Hepatocyte (in vitro differentiated cells): ENCODE data around the gene CNTN4. TPM values are rescaled to one million over a fixed set of nuclear protein-coding genes. Genes with fewer than 3 reads are reported as not detected.

ENCODE experiments used
- DNase-seq: peaks from one replicate; pipeline ENCODE4 v3.0.0-alpha.2; 2016; ENCODE audit warnings: low spot score
- H2AFZ ChIP-seq: fragments of 200-600 bp; sonication (generic); 2 replicates; pipeline ENCODE4 v1.6.0; 2016; ENCODE audit warnings: antibody characterized with exemption, mild to moderate bottlenecking
- H3K27ac ChIP-seq: fragments of 200-600 bp; sonication (generic); 2 replicates; pipeline ENCODE4 v1.5.1; 2016; ENCODE audit warnings: mild to moderate bottlenecking
- H3K27me3 ChIP-seq: fragments of 200-600 bp; sonication (generic); 2 replicates; pipeline ENCODE4 v1.6.1; 2016
- H3K36me3 ChIP-seq: fragments of 200-600 bp; sonication (generic); replicated peaks from 2 replicates; pipeline ENCODE4 v1.5.1; 2016; ENCODE audit warnings: low read depth; ENCODE audit not compliant: insufficient read depth
- H3K4me1 ChIP-seq: fragments of 200-600 bp; sonication (generic); 2 replicates; pipeline ENCODE4 v1.5.1; 2016; ENCODE audit warnings: mild to moderate bottlenecking, moderate library complexity; ENCODE audit not compliant: insufficient read depth
- H3K4me2 ChIP-seq: fragments of 200-600 bp; sonication (generic); 2 replicates; pipeline ENCODE4 v1.6.0; 2016
- H3K4me3 ChIP-seq: fragments of 200-600 bp; sonication (generic); 2 replicates; pipeline ENCODE4 v1.5.1; 2016; ENCODE audit warnings: mild to moderate bottlenecking
- H3K79me2 ChIP-seq: fragments of 200-600 bp; sonication (generic); 2 replicates; pipeline ENCODE4 v1.6.0; 2017; ENCODE audit warnings: mild to moderate bottlenecking
- H3K9me2 ChIP-seq: fragments of 200-600 bp; sonication (generic); replicated peaks from 2 replicates; pipeline ENCODE4 v1.6.0; 2017; ENCODE audit warnings: mild to moderate bottlenecking; ENCODE audit not compliant: insufficient read depth
- H3K9me3 ChIP-seq: fragments of 200-600 bp; sonication (generic); 2 replicates; pipeline ENCODE4 v1.5.1; 2016; ENCODE audit warnings: low read depth, mild to moderate bottlenecking
- H4K20me1 ChIP-seq: fragments of 200-600 bp; sonication (generic); 2 replicates; pipeline ENCODE4 v1.6.0; 2016; ENCODE audit warnings: mild to moderate bottlenecking; ENCODE audit not compliant: insufficient read depth, poor library complexity, severe bottlenecking
- CTCF ChIP-seq: fragments of 200-600 bp; sonication (generic); IDR thresholded peaks from 2 replicates; pipeline ENCODE4 v1.5.1; 2016; ENCODE audit warnings: antibody characterized with exemption, mild to moderate bottlenecking; ENCODE audit not compliant: poor library complexity
- EZH2 ChIP-seq: fragments of 200-600 bp; sonication (generic); IDR thresholded peaks from 2 replicates; pipeline ENCODE4 v1.6.1; 2016; ENCODE audit warnings: antibody characterized with exemption, mild to moderate bottlenecking, borderline replicate concordance
- EZH2phosphoT487 ChIP-seq: fragments of 200-600 bp; sonication (generic); IDR thresholded peaks from one replicate; pipeline ENCODE4 v1.6.1; 2018; ENCODE audit warnings: antibody characterized with exemption, mild to moderate bottlenecking, low read depth, moderate library complexity; ENCODE audit not compliant: unreplicated experiment, severe bottlenecking
- WGBS: methylation state at CpG from one replicate; pipeline ENCODE4 v1.1.6; 2016; ENCODE audit warnings: low lambda C conversion rate; ENCODE audit errors: missing lambda C conversion rate; 5-methylcytosine and 5-hydroxymethylcytosine counted together
- polyA plus RNA-seq: library from polyadenylated mRNA; unstranded; fragments of >200 nt; fragmentation: Nextera tagmentation; extraction: Ambion mirVana; gene quantifications from 2 replicates; pipeline ENCODE4 v1.2.1, GENCODE V29; 2016
- total RNA-seq: library from RNA; depleted of rRNA; stranded (reverse); fragments of >200 nt; gene quantifications from 2 replicates; pipeline ENCODE4 v1.2.3, GENCODE V29; 2014

CNTN4 gene
- total and polyA plus RNA-seq, 2 experiments from 2014 or later: 17.6 to 30.3 TPM

GRCh38 chr3:2856138-2857133, 757.8 kb downstream of the CNTN4 start:
- Histone ChIP-seq H3K27ac (no peak overlapping the region), H4K20me1 (no peaks in the 10 kb centered on the region), H3K9me2 (no peaks in the 10 kb centered on the region), H3K36me3 (no peaks in the 10 kb centered on the region), H3K4me2 (no peak overlapping the region), H3K27me3 (no peaks in the 10 kb centered on the region), H3K4me3 (no peak overlapping the region), H3K4me1 (no peaks in the 10 kb centered on the region), H3K9me3 (no peaks in the 10 kb centered on the region), H2AFZ (no peak overlapping the region), H3K79me2 (no peaks in the 10 kb centered on the region)
- DNase-seq: no peak
- TF ChIP-seq EZH2 (no peak), EZH2phosphoT487 (no peak), CTCF (no peak)
- WGBS: 67% methylated on average over 12 of the region's 12 CpGs

- H3K4me3 ChIP-seq: no peak overlapping the region
- whole genome bisulfite sequencing: 95% methylated on average over 2 of the region's 2 CpGs
- no peak for DNase-seq
Measured at GRCh38 chr3:2860626-2861025, 762.0 kb downstream of the CNTN4 start.

GRCh38 chr3:2861120-2861519, 762.5 kb downstream of the CNTN4 start:
- H3K27me3 ChIP-seq: no peaks in the 10 kb centered on the region
- TF ChIP-seq EZH2 (no peak), EZH2phosphoT487 (no peak), CTCF (no peak)
- no peaks in the 10 kb centered on the region for H3K79me2 ChIP-seq
- H2AFZ ChIP-seq: no peak overlapping the region
- peaks cover 11% of the 10 kb centered on the region for H3K4me1 ChIP-seq
- H3K9me3 ChIP-seq: no peaks in the 10 kb centered on the region
- H4K20me1 ChIP-seq: no peaks in the 10 kb centered on the region
- H3K9me2 ChIP-seq: no peaks in the 10 kb centered on the region
- H3K27ac ChIP-seq: peak overlapping the region; percentile 51
- no peak overlapping the region for H3K4me3 ChIP-seq
- DNase-seq: peak; percentile 7
- H3K36me3 ChIP-seq: no peaks in the 10 kb centered on the region
- H3K4me2 ChIP-seq: no peak overlapping the region
- WGBS: 79% methylated on average over 1 of the region's 1 CpG

More at GRCh38 chr3:2860626-2861025, 762.0 kb downstream of the CNTN4 start:
- Histone ChIP-seq H3K4me2 (no peak overlapping the region), H3K36me3 (no peaks in the 10 kb centered on the region), H3K9me3 (no peaks in the 10 kb centered on the region), H4K20me1 (no peaks in the 10 kb centered on the region), H3K79me2 (no peaks in the 10 kb centered on the region), H3K4me1 (peaks cover 11% of the 10 kb centered on the region), H3K9me2 (no peaks in the 10 kb centered on the region), H3K27me3 (no peaks in the 10 kb centered on the region), H2AFZ (no peak overlapping the region), H3K27ac (no peak overlapping the region)
- TF ChIP-seq EZH2: no peak
- no peak for TF ChIP-seq CTCF
- no peak for TF ChIP-seq EZH2phosphoT487
